Effector memory CD8-positive, alpha-beta T cell (primary cell): ENCODE results near the gene ZCCHC24.
A peak's percentile ranks its signal among the peaks of the same experiment; 100 is the strongest.

Experiments
- ATAC-seq: fragments of 150-1000 bp; cut with Tn5 transposase; replicated peaks from 2 replicates; pipeline ENCODE4 v1.10.0; 2021; ENCODE audit warnings: mild to moderate bottlenecking, moderate library complexity
- DNase-seq, 3 experiments: peaks; one replicate each; pipeline ENCODE4 v3.0.0; 2021
- H3K27ac Mint-ChIP-seq, 2 donors: one replicate each; pipeline ENCODE4 v1.8.0; 2022; ENCODE audit warnings: mild to moderate bottlenecking in 2 of 2, mixed read lengths in 2 of 2, moderate library complexity in 2 of 2
- H3K27me3 Mint-ChIP-seq, 2 donors: one replicate each; pipeline ENCODE4 v1.8.0; 2022; ENCODE audit warnings: mixed read lengths in 2 of 2
- H3K36me3 Mint-ChIP-seq: one replicate; pipeline ENCODE4 v1.8.0; 2022; ENCODE audit warnings: mild to moderate bottlenecking, moderate library complexity, mixed read lengths; ENCODE audit not compliant: insufficient read depth
- H3K4me1 Mint-ChIP-seq, 2 donors: one replicate each; pipeline ENCODE4 v1.8.0; 2022; ENCODE audit warnings: low read depth in 2 of 2, mixed read lengths in 2 of 2
- H3K4me3 Mint-ChIP-seq, 2 donors: one replicate each; pipeline ENCODE4 v1.8.0; 2022; ENCODE audit warnings: mild to moderate bottlenecking in 2 of 2, mixed read lengths in 2 of 2, moderate library complexity in 2 of 2
- H3K9me3 Mint-ChIP-seq, 2 donors: one replicate each; pipeline ENCODE4 v1.8.0; 2022; ENCODE audit warnings: mixed read lengths in 2 of 2

The ZCCHC24 gene

GRCh38 chr10:79394664-79395063 is 50.8 kb downstream of the ZCCHC24 start:
- Mint-ChIP-seq H3K4me1 (peaks cover 3% of the 10 kb centered on the region in 2 donors), H3K27ac (no peak overlapping the region), H3K9me3 (no peaks in the 10 kb centered on the region), H3K36me3 (peaks cover 3% of the 10 kb centered on the region), H3K4me3 (no peak overlapping the region), H3K27me3 (no peaks in the 10 kb centered on the region)
- no peak for DNase-seq
- no peak for ATAC-seq

DNA sequence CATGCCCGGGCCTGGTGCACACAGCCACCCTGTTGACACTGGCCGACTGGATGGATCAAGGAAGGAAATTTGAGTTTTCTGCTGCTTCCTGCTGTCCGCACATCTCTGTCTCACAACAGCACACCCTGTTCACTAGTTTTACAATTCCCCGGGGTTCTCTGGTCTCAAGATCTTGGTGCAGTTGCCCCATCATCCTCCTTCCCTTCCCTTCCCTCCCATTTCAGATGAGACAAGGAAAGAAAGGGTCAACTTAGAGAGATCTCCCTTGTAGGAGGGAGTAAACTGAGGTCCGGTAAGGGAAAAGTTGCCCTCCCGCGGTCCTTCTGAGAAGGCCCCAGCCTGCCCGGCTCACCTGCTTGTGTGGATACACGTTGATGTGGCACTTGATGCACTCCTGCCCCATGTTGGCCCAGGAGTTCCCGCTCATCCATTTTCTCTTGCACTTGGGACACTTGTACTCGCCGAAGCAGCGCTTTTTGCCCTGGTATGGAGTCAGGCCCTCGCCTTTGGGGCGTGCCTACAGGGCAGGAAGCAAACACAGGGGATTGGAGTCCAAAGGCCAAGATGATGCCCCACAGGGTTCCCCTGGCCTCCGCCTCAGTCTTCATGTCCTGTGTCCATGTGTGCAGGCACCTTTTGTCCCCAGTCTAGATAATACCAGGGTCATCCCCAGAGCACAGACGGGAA is 51.4 kb downstream of the ZCCHC24 start:
- Mint-ChIP-seq H3K9me3 (no peaks in the 10 kb centered on the region), H3K27ac (no peak overlapping the region), H3K4me1 (peaks cover 3% of the 10 kb centered on the region in 2 donors), H3K4me3 (no peak overlapping the region), H3K36me3 (peaks cover 3% of the 10 kb centered on the region), H3K27me3 (no peaks in the 10 kb centered on the region)
- DNase-seq (no peak), ATAC-seq (no peak)

DNA sequence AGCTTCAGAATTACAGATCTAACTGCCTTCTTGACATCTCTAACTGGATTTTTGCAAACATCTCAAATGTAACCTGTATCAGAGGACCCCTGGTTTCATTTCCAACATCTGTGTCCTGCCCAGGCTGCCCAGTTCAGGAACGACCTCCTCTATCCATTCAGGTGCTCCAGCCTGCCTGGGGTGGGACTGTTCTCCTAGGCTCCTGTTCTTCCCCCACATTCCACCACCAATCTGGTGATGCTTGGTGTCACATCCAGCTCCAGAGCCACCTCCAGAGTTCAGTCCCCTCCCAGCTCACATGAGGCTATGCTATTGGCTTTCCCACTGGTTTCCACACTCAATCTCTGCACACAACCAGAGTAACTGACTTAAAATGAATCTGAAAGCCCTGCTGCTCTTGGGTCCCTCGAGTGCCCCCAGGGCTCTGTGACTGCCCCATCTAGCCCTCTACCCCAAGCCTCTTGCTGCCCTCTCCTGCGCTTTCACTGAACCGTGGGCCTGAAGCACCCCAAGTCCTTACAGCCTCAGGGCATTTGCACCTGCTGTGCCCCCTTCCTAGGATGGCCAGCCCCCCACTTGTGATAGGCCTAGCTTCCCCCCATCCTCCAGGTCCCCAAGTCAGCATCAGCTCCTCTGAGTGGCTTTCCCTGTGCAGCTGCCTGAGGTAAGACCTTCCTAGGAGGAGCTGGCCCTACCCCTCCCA is 52.1 kb downstream of the ZCCHC24 start:
- H3K27me3 Mint-ChIP-seq: no peaks in the 10 kb centered on the region
- ATAC-seq: no peak

DNA sequence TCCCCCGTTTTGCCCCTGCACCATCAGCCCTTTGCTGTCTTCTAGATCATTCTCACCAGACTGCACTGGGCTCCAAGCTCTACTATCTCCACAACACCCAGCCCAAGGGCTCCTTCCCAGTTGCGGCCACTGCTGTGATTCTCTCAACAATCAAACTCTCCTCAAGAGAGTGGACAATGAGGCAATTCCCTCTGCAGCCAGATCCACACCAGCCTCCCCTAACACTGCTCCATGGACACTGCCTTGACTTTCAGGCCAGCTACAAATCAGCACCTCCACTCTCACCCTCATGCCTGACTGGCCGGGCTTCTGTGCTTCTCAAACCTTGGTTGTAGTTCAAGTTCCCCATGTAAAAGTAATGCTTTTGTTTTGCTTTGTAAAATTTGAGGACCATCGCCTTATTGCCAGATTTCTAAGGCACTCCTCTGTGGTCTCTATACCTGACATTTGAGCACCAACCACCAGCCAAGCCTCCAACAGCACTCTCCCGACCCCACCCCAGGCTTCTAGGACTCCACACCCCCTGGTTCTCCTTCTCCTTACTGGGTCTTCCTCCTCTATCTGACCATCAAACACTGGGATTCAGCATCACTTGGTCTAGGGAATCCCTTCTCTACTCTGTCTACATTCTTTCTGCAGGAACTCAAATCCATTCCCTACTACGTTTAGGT is 52.8 kb downstream of the ZCCHC24 start:
- Mint-ChIP-seq H3K9me3 (no peaks in the 10 kb centered on the region), H3K27me3 (no peaks in the 10 kb centered on the region), H3K27ac (no peak overlapping the region), H3K36me3 (peaks cover 2% of the 10 kb centered on the region), H3K4me3 (no peak overlapping the region), H3K4me1 (peaks cover 1 to 3% of the 10 kb centered on the region in 2 donors)
- ATAC-seq: no peak
- DNase-seq: no peak

More for the DNA sequence above, 52.1 kb downstream of the ZCCHC24 start:
- Mint-ChIP-seq H3K36me3 (peaks cover 3% of the 10 kb centered on the region), H3K9me3 (no peaks in the 10 kb centered on the region), H3K4me3 (no peak overlapping the region), H3K27ac (no peak overlapping the region), H3K4me1 (peaks cover 3% of the 10 kb centered on the region in 2 donors)
- DNase-seq: no peak

DNA sequence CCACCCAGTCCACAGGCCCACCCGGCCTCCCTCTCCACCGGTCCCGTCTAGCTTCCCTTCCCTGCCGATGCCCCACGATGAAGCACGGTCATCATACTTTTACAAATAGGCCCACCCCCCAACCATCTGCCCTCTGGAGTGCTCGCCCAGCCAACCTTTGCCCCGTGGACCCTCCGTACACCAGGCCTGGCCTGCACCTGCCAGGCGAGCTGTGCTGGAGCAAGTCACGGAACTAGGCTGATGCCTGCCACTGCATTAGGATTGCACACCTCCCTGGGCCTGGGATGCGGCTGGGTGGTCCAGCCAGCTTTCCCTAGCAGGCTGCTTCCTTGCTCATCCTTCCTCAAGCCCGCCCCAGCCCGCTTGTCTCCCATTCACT is 53.4 kb downstream of the ZCCHC24 start:
- H3K9me3 Mint-ChIP-seq: no peaks in the 10 kb centered on the region
- DNase-seq: no peak
- no peak for ATAC-seq
- H3K27me3 Mint-ChIP-seq: no peaks in the 10 kb centered on the region
- no peaks in the 10 kb centered on the region for H3K36me3 Mint-ChIP-seq
- no peak overlapping the region for H3K4me3 Mint-ChIP-seq
- peaks cover 0 to 3% of the 10 kb centered on the region in 2 donors for H3K4me1 Mint-ChIP-seq
- peak overlapping the region in 1 of 2 donors; percentile 27 for H3K27ac Mint-ChIP-seq

- no peaks in the 10 kb centered on the region for H3K9me3 Mint-ChIP-seq
- no peak for ATAC-seq
- DNase-seq: no peak
- H3K4me3 Mint-ChIP-seq: no peak overlapping the region
- no peaks in the 10 kb centered on the region for H3K27me3 Mint-ChIP-seq
- no peak overlapping the region for H3K27ac Mint-ChIP-seq
- H3K36me3 Mint-ChIP-seq: no peaks in the 10 kb centered on the region
- peaks cover 0 to 3% of the 10 kb centered on the region in 2 donors for H3K4me1 Mint-ChIP-seq
These were observed 54.0 kb downstream of the ZCCHC24 start for GRCh38 chr10:79391231-79392019.

GRCh38 chr10:79390551-79391229 is 54.7 kb downstream of the ZCCHC24 start:
- no peak for DNase-seq
- Mint-ChIP-seq H3K4me3 (no peak overlapping the region), H3K9me3 (no peaks in the 10 kb centered on the region), H3K4me1 (peaks cover 0 to 4% of the 10 kb centered on the region in 2 donors), H3K27me3 (no peaks in the 10 kb centered on the region), H3K36me3 (no peaks in the 10 kb centered on the region), H3K27ac (no peak overlapping the region)
- ATAC-seq: no peak

- DNase-seq (no peak), ATAC-seq (no peak)
- Mint-ChIP-seq H3K9me3 (no peaks in the 10 kb centered on the region), H3K27me3 (no peaks in the 10 kb centered on the region), H3K27ac (no peak overlapping the region), H3K4me1 (peaks cover 0 to 4% of the 10 kb centered on the region in 2 donors), H3K4me3 (no peak overlapping the region), H3K36me3 (no peaks in the 10 kb centered on the region)
These were observed 55.4 kb downstream of the ZCCHC24 start for GRCh38 chr10:79390057-79390456.

DNA sequence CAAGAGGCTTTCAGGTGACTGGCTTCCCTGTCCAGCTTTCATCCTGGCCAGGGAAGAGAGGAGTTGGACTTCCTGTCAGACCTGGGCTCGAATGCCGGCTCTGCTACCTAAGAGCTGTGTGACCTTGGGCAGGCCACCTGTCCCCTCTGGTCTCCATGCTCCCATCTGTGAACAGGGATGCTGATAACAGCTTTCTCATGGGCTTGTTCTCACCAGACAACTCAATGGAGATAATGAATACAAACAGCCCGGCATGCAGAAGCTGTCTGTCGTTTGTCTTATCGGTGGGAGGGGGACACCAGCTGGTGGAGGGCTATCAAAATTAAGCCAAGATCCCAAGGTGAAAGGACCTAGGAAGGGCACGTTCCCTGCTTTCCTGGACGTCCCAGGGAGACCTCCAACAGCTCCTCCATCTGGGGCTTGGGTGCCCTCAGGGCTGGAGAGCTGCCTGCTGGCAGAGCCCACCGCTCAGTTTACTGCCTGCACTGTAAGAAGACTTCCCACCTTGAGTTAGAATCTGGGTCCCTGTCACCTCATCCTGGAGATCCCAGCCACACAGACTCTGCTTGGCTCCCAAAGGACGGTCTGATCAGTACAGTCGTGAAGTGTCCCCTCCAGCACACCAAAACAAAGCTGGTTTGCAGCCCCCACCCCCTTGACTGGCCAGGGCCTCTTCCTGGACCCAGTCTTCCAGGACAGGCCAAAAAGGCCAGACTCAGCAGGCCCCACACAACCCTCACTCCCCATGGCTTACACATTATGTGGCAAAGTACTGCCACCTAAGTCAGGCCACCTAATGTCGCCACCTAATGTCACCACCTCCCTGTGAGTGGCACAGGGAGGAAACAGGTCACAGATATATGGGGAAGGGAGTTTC is 57.2 kb downstream of the ZCCHC24 start:
- Mint-ChIP-seq H3K9me3 (no peaks in the 10 kb centered on the region), H3K27ac (no peak overlapping the region), H3K27me3 (no peaks in the 10 kb centered on the region), H3K36me3 (no peaks in the 10 kb centered on the region), H3K4me3 (no peak overlapping the region), H3K4me1 (peaks cover 0 to 4% of the 10 kb centered on the region in 2 donors)
- no peak for ATAC-seq
- no peak for DNase-seq

GRCh38 chr10:79387466-79387973 is 57.9 kb downstream of the ZCCHC24 start:
- H3K27me3 Mint-ChIP-seq: no peaks in the 10 kb centered on the region
- H3K4me1 Mint-ChIP-seq: peaks cover 0 to 4% of the 10 kb centered on the region in 2 donors
- H3K27ac Mint-ChIP-seq: no peak overlapping the region
- no peaks in the 10 kb centered on the region for H3K9me3 Mint-ChIP-seq
- H3K36me3 Mint-ChIP-seq: no peaks in the 10 kb centered on the region
- no peak overlapping the region for H3K4me3 Mint-ChIP-seq
- ATAC-seq (no peak), DNase-seq (no peak)

GRCh38 chr10:79386637-79387465 is 58.6 kb downstream of the ZCCHC24 start:
- no peak overlapping the region for H3K27ac Mint-ChIP-seq
- ATAC-seq: no peak

More at GRCh38 chr10:79386637-79387465, 58.6 kb downstream of the ZCCHC24 start:
- Mint-ChIP-seq H3K4me1 (peaks cover 0 to 4% of the 10 kb centered on the region in 2 donors), H3K36me3 (no peaks in the 10 kb centered on the region), H3K27me3 (no peaks in the 10 kb centered on the region), H3K4me3 (no peak overlapping the region), H3K9me3 (no peaks in the 10 kb centered on the region)
- no peak for DNase-seq
